SH-SY5Y (cell line): ENCODE results near the gene WDR37.

Experiments
- GATA2 ChIP-seq: IDR thresholded peaks from 2 replicates; pipeline ENCODE4 v1.6.1; 2011; ENCODE audit warnings: mild to moderate bottlenecking, low read depth, low read length
- GATA3 ChIP-seq: IDR thresholded peaks from 2 replicates; pipeline ENCODE4 v1.6.1; 2011; ENCODE audit warnings: low read depth, mild to moderate bottlenecking, low read length, moderate library complexity

- no peak for TF ChIP-seq GATA2
- TF ChIP-seq GATA3, result no peak
Measured at GRCh38 chr10:1043532-1043995, 12.6 kb upstream of the WDR37 start.
